Testis (tissue), 3 donors: ENCODE measurements around the gene ABCC10. TPM values are rescaled to one million over a fixed set of nuclear protein-coding genes. Genes with fewer than 3 reads are reported as not detected.

Experiments
- DNase-seq: peaks from one replicate; pipeline ENCODE4 v3.0.0-alpha.2; 2019
- H3K27ac ChIP-seq, 2 donors: fragments of 200-600 bp; sonication (generic); one replicate each; pipeline ENCODE4 v1.5.1; 2019
- H3K27me3 ChIP-seq: fragments of 200-600 bp; sonication (generic); one replicate; pipeline ENCODE4 v1.5.1; 2019
- H3K36me3 ChIP-seq: fragments of 200-600 bp; sonication (generic); one replicate; pipeline ENCODE4 v1.5.1; 2017; ENCODE audit warnings: low read depth; ENCODE audit errors: missing control alignments
- H3K4me1 ChIP-seq: fragments of 200-600 bp; sonication (generic); one replicate; pipeline ENCODE4 v1.5.1; 2019
- H3K4me3 ChIP-seq, 2 donors: fragments of 200-600 bp; sonication (generic); one replicate each; pipeline ENCODE4 v1.5.1; 2017 to 2019
- H3K9me3 ChIP-seq: fragments of 200-600 bp; sonication (generic); one replicate; pipeline ENCODE4 v1.5.1; 2017
- POLR2A ChIP-seq: fragments of 450-650 bp; IDR thresholded peaks from one replicate; pipeline ENCODE4 v1.6.1; 2017; ENCODE audit warnings: antibody characterized with exemption, mild to moderate bottlenecking, moderate library complexity
- WGBS, 2 donors: methylation state at CpG; one replicate each; pipeline ENCODE4 v1.1.5; 2018; 5-methylcytosine and 5-hydroxymethylcytosine counted together
- intact Hi-C: fragments of 100-400 bp; cut with DNase I; formaldehyde crosslinking; loops from one replicate; pipeline ENCODE4 v1.15.1; 2023; ENCODE audit warnings: low total_unique reads
- polyA plus RNA-seq: library from polyadenylated mRNA; stranded (reverse); fragments of 350-450 nt; fragmentation: Illumina TruSeq; extraction: RNeasy Lipid Tissue Mini Kit (QIAGEN cat#74804); gene quantifications from one replicate; pipeline ENCODE4 v1.2.3, GENCODE V29; 2014; ENCODE audit warnings: low read depth, low replicate concordance; ENCODE audit not compliant: insufficient read depth
- total RNA-seq, 2 donors: library from RNA; depleted of rRNA; stranded (reverse); fragments of >200 nt; gene quantifications; one replicate each; pipeline ENCODE4 v1.2.3, GENCODE V29; 2016
- TF ChIP-seq, protein P1 (sequence below), 3 experiments: fragments of 450-650 bp in 2 of 3; fragments of 200-600 bp in 1 of 3; sonication (generic) in 1 of 3; IDR thresholded peaks; one replicate each; pipeline ENCODE4 v1.5.1; 2016 to 2019; ENCODE audit warnings: antibody characterized with exemption in 3 of 3, mild to moderate bottlenecking in 2 of 3, moderate library complexity in 1 of 3

Gene ABCC10
- total and polyA plus RNA-seq, 3 donors from 2014 or later = 21.0 to 34.0 (median 29.2) TPM

DNA sequence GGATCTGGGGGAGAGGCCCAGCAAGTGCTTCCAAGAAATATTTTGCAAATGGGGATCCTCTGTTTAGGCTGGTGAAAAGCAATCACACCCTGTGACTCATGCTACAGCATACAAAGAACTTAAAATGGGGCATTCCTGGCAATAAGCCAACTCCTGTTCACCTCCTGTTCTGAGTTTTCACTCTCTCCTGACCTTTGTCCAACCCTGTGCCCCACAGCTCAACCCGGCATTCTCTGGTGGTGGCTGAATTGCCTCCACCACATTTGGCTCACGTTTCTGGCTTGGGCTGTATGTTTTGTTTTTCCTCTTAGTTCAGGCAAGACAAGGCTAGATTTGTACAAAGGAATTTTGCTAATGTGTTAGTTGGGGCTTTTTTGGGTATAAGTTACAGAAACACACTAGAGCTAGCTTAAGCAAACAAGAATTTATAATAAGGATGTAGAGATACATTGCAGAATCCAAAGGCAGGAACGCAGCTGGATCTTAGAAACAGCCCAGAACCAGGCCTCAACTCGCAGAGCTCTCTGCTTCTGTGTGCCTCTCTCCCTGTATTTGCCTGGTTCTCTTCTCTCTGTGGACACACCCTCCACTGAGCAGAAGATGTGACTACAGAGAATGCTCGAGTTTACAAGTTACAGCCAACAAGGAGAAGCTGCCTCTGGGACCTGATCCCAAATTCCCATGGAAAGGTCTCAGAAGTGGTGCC lies 9.4 kb downstream of the ABCC10 start:
- WGBS, 2 donors = 36 to 40% methylated on average over 5 of the region's 5 CpGs
- Histone ChIP-seq H3K27ac (peak overlapping the region in 1 of 2 donors; percentile 30), H3K9me3 (no peaks in the 10 kb centered on the region), H3K4me3 (no peak overlapping the region), H3K27me3 (no peaks in the 10 kb centered on the region), H3K4me1 (peaks cover 9% of the 10 kb centered on the region), H3K36me3 (no peaks in the 10 kb centered on the region)
- TF ChIP-seq, protein P1, sequence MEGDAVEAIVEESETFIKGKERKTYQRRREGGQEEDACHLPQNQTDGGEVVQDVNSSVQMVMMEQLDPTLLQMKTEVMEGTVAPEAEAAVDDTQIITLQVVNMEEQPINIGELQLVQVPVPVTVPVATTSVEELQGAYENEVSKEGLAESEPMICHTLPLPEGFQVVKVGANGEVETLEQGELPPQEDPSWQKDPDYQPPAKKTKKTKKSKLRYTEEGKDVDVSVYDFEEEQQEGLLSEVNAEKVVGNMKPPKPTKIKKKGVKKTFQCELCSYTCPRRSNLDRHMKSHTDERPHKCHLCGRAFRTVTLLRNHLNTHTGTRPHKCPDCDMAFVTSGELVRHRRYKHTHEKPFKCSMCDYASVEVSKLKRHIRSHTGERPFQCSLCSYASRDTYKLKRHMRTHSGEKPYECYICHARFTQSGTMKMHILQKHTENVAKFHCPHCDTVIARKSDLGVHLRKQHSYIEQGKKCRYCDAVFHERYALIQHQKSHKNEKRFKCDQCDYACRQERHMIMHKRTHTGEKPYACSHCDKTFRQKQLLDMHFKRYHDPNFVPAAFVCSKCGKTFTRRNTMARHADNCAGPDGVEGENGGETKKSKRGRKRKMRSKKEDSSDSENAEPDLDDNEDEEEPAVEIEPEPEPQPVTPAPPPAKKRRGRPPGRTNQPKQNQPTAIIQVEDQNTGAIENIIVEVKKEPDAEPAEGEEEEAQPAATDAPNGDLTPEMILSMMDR (IDR thresholded peaks at IDR 0.05) = no peak
- no peak for TF ChIP-seq POLR2A
- intact Hi-C loops = no loop called here
- no peak for DNase-seq

DNA sequence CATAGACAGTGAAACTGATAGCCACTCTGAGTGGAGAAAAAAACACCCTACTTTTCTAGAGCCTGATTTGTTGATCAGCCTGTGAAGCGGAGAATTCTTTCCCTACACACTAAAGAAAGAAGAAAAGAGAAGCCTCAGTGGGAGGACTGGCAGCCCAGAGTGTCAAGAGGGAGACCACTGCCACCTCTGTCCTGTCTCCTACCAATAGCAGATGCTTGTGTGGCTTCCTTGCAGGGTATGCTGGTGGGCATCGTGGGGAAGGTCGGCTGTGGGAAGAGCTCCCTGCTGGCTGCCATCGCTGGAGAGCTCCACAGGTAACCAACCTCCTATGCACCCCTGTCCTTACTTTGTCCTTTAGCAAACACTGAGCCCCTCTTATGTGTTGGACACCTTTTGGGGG lies 10.4 kb downstream of the ABCC10 start:
- TF ChIP-seq, protein P1 (IDR thresholded peaks at IDR 0.05) = no peak
- no peak for TF ChIP-seq POLR2A
- H3K4me1 ChIP-seq = peaks cover 9% of the 10 kb centered on the region
- 68 to 77% methylated on average over 3 to 4 of the region's 4 CpGs for WGBS, 2 donors
- H3K9me3 ChIP-seq = no peaks in the 10 kb centered on the region
- H3K27ac ChIP-seq = peak overlapping the region in 1 of 2 donors; percentile 30
- intact Hi-C loops = no loop called here
- no peaks in the 10 kb centered on the region for H3K36me3 ChIP-seq
- no peaks in the 10 kb centered on the region for H3K27me3 ChIP-seq
- H3K4me3 ChIP-seq = no peak overlapping the region
- DNase-seq = no peak

DNA sequence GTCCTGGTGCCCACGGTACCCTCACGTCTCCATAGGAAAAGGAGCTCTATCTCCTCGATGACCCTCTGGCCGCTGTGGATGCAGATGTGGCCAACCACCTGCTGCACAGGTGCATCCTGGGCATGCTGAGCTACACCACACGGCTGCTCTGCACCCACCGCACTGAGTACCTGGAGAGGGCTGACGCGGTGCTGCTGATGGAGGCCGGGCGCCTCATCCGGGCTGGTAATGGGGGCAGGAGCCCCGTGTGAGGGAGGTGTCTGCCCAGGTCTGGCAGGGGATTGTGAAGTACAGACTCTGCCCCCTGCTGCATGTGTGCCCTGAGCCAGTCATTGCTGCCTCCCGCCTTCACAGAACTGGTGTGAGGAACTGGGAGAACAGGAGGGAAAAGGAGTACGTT lies 15.6 kb downstream of the ABCC10 start:
- WGBS, 2 donors = 91 to 96% methylated on average over 5 to 14 of the region's 14 CpGs
- no peak overlapping the region for H3K27ac ChIP-seq
- DNase-seq = no peak
- intact Hi-C loops = no loop called here
- no peaks in the 10 kb centered on the region for H3K27me3 ChIP-seq
- no peaks in the 10 kb centered on the region for H3K4me1 ChIP-seq
- H3K9me3 ChIP-seq = no peaks in the 10 kb centered on the region
- H3K36me3 ChIP-seq = no peaks in the 10 kb centered on the region
- TF ChIP-seq POLR2A = no peak
- TF ChIP-seq, protein P1 (IDR thresholded peaks at IDR 0.05) = no peak
- H3K4me3 ChIP-seq = no peak overlapping the region

DNA sequence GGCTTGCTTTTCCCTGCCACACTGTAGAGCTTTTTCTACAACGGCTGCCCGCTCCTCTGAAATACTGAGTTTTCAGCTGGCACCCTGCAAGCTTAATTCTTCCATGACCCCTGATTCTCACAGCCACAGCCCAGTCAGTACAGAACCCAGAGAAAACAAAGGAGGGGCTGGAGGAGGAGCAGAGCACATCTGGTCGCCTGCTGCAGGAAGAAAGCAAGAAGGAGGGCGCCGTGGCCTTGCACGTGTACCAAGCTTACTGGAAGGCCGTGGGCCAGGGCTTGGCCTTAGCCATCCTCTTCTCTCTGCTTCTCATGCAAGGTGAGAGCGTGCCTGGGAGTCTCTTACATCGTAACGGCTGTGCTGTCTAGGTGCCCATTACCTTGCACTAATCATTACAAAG lies 16.7 kb downstream of the ABCC10 start:
- Histone ChIP-seq H3K4me3 (no peak overlapping the region), H3K9me3 (no peaks in the 10 kb centered on the region), H3K4me1 (no peaks in the 10 kb centered on the region), H3K27me3 (no peaks in the 10 kb centered on the region), H3K27ac (no peak overlapping the region), H3K36me3 (no peaks in the 10 kb centered on the region)
- peak; percentile 38 for DNase-seq
- intact Hi-C loops = no loop called here
- 80% methylated on average over 10 of the region's 10 CpGs for WGBS, 2 donors
- no peak for TF ChIP-seq POLR2A
- TF ChIP-seq, protein P1 (IDR thresholded peaks at IDR 0.05) = no peak

DNA sequence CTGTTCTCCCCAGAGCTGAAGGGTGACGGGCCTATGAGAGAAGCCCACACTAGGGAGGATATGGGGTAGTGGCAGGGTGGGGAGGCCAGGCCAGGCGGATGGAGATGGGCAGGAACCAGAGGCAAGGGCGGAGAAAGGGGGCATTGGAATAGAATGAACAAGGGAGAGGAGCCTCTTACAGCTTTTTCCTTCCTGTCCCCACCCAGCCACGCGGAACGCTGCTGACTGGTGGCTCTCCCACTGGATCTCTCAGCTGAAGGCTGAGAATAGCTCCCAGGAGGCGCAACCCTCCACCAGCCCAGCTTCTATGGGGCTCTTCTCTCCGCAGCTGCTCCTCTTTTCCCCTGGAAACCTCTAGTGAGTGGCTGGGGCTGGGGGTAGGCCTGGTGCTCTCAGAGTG lies 17.2 kb downstream of the ABCC10 start:
- Histone ChIP-seq H3K27me3 (no peaks in the 10 kb centered on the region), H3K27ac (no peak overlapping the region), H3K4me3 (no peak overlapping the region), H3K9me3 (no peaks in the 10 kb centered on the region), H3K36me3 (no peaks in the 10 kb centered on the region), H3K4me1 (no peaks in the 10 kb centered on the region)
- TF ChIP-seq, protein P1 (IDR thresholded peaks at IDR 0.05) = no peak
- no peak for TF ChIP-seq POLR2A
- no peak for DNase-seq
- intact Hi-C loops = no loop called here
- WGBS, 2 donors = 89 to 91% methylated on average over 8 of the region's 8 CpGs
